Caco-2 (cell line): ENCODE measurements around the gene KIF16B. TPM values are rescaled to one million over a fixed set of nuclear protein-coding genes. Genes with fewer than 3 reads are reported as not detected.

ENCODE experiments used
- BruUV-seq: library from RNA; stranded (reverse); fragments of 400-500 nt; replicated peaks from 2 replicates; lab custom pipeline; 2021; lab: Mats Ljungman, UMichigan
- CTCF ChIA-PET: fragments of 300-600 bp; sonication (Branson Sonifier 250); formaldehyde crosslinking; loops from one replicate; lab custom pipeline; 2022; ENCODE audit warnings: antibody characterized with exemption; lab: Charles Lee
- POLR2A ChIA-PET: fragments of 300-600 bp; sonication (Branson Sonifier 250); formaldehyde crosslinking; loops from one replicate; lab custom pipeline; 2022; ENCODE audit warnings: antibody characterized with exemption; lab: Charles Lee
- DNase-seq, 2 experiments: peaks; one replicate each; pipeline versions ENCODE4 v3.0.0 to v3.0.0-alpha.2; 2020 to 2022
- H3K27me3 ChIP-seq: replicated peaks from 2 replicates; pipeline ENCODE4 v1.6.0; 2011; ENCODE audit warnings: low read length; ENCODE audit not compliant: control insufficient read depth, insufficient read depth
- H3K36me3 ChIP-seq: 2 replicates; pipeline ENCODE4 v1.5.1; 2011; ENCODE audit warnings: low read length; ENCODE audit not compliant: control insufficient read depth, insufficient read depth
- H3K4me1 ChIP-seq: fragments of 250-450 bp; sonication (Bioruptor Pico); 2 replicates; pipeline ENCODE4 v1.5.1; 2020; ENCODE audit warnings: mild to moderate bottlenecking
- H3K4me3 ChIP-seq: 2 replicates; pipeline ENCODE4 v1.5.1; 2011; ENCODE audit warnings: low read depth, mild to moderate bottlenecking, control low read depth, low read length
- H3K9me3 ChIP-seq: fragments of 250-450 bp; sonication (Bioruptor Pico); 2 replicates; pipeline ENCODE4 v1.5.1; 2020; ENCODE audit warnings: mild to moderate bottlenecking, moderate library complexity
- H3K27ac Mint-ChIP-seq: one replicate; pipeline ENCODE4 v1.8.0; 2022; ENCODE audit warnings: mixed read lengths; ENCODE audit not compliant: unreplicated experiment
- H3K27me3 Mint-ChIP-seq: one replicate; pipeline ENCODE4 v1.8.0; 2022; ENCODE audit warnings: mixed read lengths; ENCODE audit not compliant: insufficient read depth, unreplicated experiment
- H3K36me3 Mint-ChIP-seq: one replicate; pipeline ENCODE4 v1.8.0; 2022; ENCODE audit warnings: mild to moderate bottlenecking, mixed read lengths; ENCODE audit not compliant: insufficient read depth, unreplicated experiment
- H3K4me1 Mint-ChIP-seq: one replicate; pipeline ENCODE4 v1.8.0; 2022; ENCODE audit warnings: low read depth, mixed read lengths; ENCODE audit not compliant: unreplicated experiment
- H3K4me3 Mint-ChIP-seq: one replicate; pipeline ENCODE4 v1.8.0; 2022; ENCODE audit warnings: mild to moderate bottlenecking, moderate library complexity, mixed read lengths; ENCODE audit not compliant: unreplicated experiment
- H3K9me3 Mint-ChIP-seq: one replicate; pipeline ENCODE4 v1.8.0; 2022; ENCODE audit warnings: mixed read lengths; ENCODE audit not compliant: unreplicated experiment
- CTCF ChIP-seq, 2 experiments: fragments of 200-600 bp in 1 of 2; IDR thresholded peaks; 1 replicate in 1 of 2; 2 replicates in 1 of 2; pipeline versions ENCODE4 v1.5.1 to v1.8.0; 2011 to 2022; ENCODE audit warnings: antibody characterized with exemption in 1 of 2, control low read depth in 1 of 2, inconsistent platforms in 1 of 2, low read depth in 1 of 2, low read length in 1 of 2, mild to moderate bottlenecking in 1 of 2, moderate library complexity in 1 of 2; ENCODE audit not compliant: insufficient read depth in 1 of 2, severe bottlenecking in 1 of 2, unreplicated experiment in 1 of 2
- intact Hi-C: fragments of 100-400 bp; cut with micrococcal nuclease; formaldehyde crosslinking; loops from one replicate; pipeline ENCODE4 v1.10.0; 2022; ENCODE audit not compliant: unreplicated experiment
- total RNA-seq: library from RNA; stranded (reverse); gene quantifications from 2 replicates; pipeline ENCODE4 v1.2.3, GENCODE V29; 2022

KIF16B gene
- total RNA-seq, 1 experiment from 2014 or later: 11.3 TPM

GRCh38 chr20:16457514-16457913 is 115.7 kb downstream of the KIF16B start:
- CTCF ChIA-PET: no interaction called here

GRCh38 chr20:16455324-16455723 is 117.9 kb downstream of the KIF16B start:
- peaks cover 19% of the 10 kb centered on the region for H3K4me1 ChIP-seq
- no peaks in the 10 kb centered on the region for H3K9me3 ChIP-seq
- POLR2A ChIA-PET: no interaction called here
- H3K36me3 Mint-ChIP-seq: no peaks in the 10 kb centered on the region
- H3K4me1 Mint-ChIP-seq: no peaks in the 10 kb centered on the region
- H3K4me3 Mint-ChIP-seq: no peak overlapping the region
- intact Hi-C loops: no loop called here
- no peaks in the 10 kb centered on the region for H3K36me3 ChIP-seq
- no peaks in the 10 kb centered on the region for H3K9me3 Mint-ChIP-seq
- no peak for TF ChIP-seq CTCF (IDR thresholded peaks at IDR 0.05; ENCODE audit: insufficient read depth in 1 of 2, low read depth in 1 of 2, low read length in 1 of 2, severe bottlenecking in 1 of 2, unreplicated experiment in 1 of 2)
- H3K27me3 ChIP-seq: no peaks in the 10 kb centered on the region
- no peak overlapping the region for H3K4me3 ChIP-seq
- H3K27ac Mint-ChIP-seq: no peak overlapping the region
- CTCF ChIA-PET: no interaction called here
- no TSS peak for BruUV-seq
- H3K27me3 Mint-ChIP-seq: no peaks in the 10 kb centered on the region
- no peak for DNase-seq

More at GRCh38 chr20:16457514-16457913, 115.7 kb downstream of the KIF16B start:
- H3K36me3 Mint-ChIP-seq: no peaks in the 10 kb centered on the region
- Histone ChIP-seq H3K9me3 (no peaks in the 10 kb centered on the region), H3K4me1 (peaks cover 19% of the 10 kb centered on the region), H3K36me3 (no peaks in the 10 kb centered on the region), H3K27me3 (no peaks in the 10 kb centered on the region), H3K4me3 (no peak overlapping the region)
- intact Hi-C loops: no loop called here
- no peak for DNase-seq
- no peaks in the 10 kb centered on the region for H3K9me3 Mint-ChIP-seq
- no peaks in the 10 kb centered on the region for H3K27me3 Mint-ChIP-seq
- no TSS peak for BruUV-seq
- H3K27ac Mint-ChIP-seq: no peak overlapping the region
- no peak overlapping the region for H3K4me3 Mint-ChIP-seq
- no peaks in the 10 kb centered on the region for H3K4me1 Mint-ChIP-seq
- no peak for TF ChIP-seq CTCF (IDR thresholded peaks at IDR 0.05; ENCODE audit: insufficient read depth in 1 of 2, low read depth in 1 of 2, low read length in 1 of 2, severe bottlenecking in 1 of 2, unreplicated experiment in 1 of 2)
- POLR2A ChIA-PET: no interaction called here

- BruUV-seq: no TSS peak
- Mint-ChIP-seq H3K27me3 (no peaks in the 10 kb centered on the region), H3K4me3 (no peak overlapping the region), H3K27ac (peak overlapping the region; percentile 2), H3K36me3 (no peaks in the 10 kb centered on the region), H3K4me1 (no peaks in the 10 kb centered on the region), H3K9me3 (no peaks in the 10 kb centered on the region)
- intact Hi-C loops: no loop called here
- Histone ChIP-seq H3K4me1 (peaks cover 19% of the 10 kb centered on the region), H3K9me3 (no peaks in the 10 kb centered on the region), H3K4me3 (no peak overlapping the region), H3K36me3 (no peaks in the 10 kb centered on the region), H3K27me3 (no peaks in the 10 kb centered on the region)
- DNase-seq: no peak
- no peak for TF ChIP-seq CTCF (IDR thresholded peaks at IDR 0.05; ENCODE audit: insufficient read depth in 1 of 2, low read depth in 1 of 2, low read length in 1 of 2, severe bottlenecking in 1 of 2, unreplicated experiment in 1 of 2)
- ChIA-PET POLR2A (no interaction called here), CTCF (no interaction called here)
Measured at GRCh38 chr20:16451982-16452381, 121.3 kb downstream of the KIF16B start.
